Middle frontal gyrus (tissue), 1 donor: ENCODE data around the gene GALC.

Experiments used
- DNase-seq: peaks from one replicate; pipeline ENCODE4 v3.0.0-alpha.2; 2015; ENCODE audit warnings: low spot score; ENCODE audit errors: extremely low spot score

GALC gene

DNA sequence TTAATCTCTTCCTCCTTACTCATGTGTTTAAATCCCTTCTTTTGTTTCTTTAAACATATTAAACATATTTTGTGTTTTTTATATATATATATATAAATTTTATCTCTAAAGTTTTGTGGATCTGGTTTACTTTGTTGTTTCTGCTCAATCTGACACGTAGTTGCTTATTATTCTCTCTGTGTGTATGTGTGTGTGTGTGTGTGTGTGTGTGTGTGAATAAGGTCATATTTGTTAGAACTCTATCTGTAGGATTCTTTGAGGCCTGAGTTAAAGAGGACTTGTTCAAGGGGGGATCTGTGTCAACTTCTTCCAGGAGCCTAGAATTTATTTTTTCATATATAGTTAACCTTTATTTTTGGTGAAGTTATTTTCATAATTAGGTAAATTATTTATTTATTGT is 14.6 kb upstream of the GALC start:
- no peak for DNase-seq

DNA sequence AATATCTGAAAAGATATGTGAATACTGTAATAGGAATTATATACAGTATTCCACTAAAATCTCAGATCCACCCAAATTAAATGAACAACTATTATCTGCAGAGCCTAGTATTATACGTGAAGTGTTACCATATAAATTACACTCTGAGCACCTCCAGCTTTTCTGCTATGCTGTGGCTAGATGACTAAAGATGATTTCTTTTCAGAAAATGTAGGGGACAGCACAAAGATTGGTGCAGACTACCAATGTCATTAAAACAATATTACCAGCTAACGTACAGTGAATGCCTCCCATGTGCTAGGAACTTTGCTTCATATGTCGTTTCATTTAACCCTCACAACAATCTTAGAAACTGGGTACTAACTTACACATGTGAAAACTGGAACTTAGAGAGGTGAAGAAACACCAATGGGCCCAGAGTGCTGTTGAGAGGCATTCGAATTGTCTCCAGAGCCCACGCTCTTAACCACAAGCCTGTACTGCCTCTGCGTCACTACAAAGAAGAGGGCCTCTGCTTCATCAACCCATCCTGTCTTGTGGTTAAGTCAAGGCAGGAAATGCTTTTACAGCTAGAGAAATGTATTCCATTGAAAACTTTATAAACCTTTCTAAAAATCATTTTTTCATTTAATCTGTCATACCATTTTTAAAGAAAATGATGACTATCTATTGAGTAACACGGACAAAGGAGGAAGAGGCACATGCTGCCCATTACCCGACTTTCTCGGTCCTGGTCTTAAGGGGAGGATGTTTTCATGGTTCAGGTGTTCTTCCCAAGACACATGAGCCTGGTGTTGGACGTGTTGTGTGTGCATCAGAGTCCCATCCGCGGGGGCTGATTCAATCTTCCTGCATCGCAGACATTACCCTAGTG is 13.2 kb upstream of the GALC start:
- no peak for DNase-seq

DNA sequence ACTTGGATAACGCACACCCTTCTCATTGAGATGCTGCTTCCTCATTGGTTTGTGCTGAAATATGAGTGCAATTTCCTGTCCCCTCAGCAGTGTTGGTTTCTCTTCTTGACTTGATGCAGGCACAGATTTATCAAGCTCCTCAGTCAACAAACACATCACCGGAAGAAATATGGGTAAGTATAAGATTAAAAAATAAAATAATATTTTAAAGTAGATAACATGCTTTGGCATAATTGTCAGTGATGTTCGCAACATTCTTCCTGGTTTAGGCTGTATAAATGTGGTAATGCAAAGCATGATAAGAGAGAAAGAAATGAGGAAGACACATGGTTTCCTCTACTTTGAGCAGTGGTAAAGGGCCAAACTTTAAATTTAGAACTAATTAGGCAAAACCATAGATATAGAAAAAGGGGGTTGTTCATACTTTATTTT is 12.1 kb upstream of the GALC start, which contains the start of gene GPR65:
Gene GPR65, plus strand, starts transcription at position 86 of the 432 bp plus-strand sequence. CDS start 5,713 bp downstream, outside the sequence.
- DNase-seq, result no peak

GRCh38 chr14:88004506-88005036 is 11.6 kb upstream of the GALC start:
- DNase-seq, result no peak

DNA sequence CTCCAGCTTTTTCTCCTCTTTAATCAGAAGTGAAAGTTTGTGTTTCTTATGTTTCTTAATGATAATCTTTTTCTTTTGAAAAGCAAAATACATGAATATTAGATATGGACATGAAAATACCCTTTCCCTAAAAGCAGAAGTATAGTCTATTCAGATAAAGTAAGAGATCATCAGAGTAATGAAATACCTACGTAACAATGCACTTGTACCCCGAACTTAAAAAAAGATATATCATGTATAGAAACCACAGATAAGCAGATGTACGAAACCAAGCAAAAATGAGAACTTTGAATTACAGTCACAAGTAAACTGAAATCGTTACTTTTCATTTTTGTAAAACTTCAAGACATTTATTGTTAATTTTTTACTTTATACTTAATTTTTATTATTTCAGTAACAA is 10.4 kb upstream of the GALC start:
- DNase-seq, result no peak

GRCh38 chr14:88002421-88003075 is 9.6 kb upstream of the GALC start:
- no peak for DNase-seq

- DNase-seq, result no peak
Measured at GRCh38 chr14:87999277-87999676, 6.3 kb upstream of the GALC start.

- DNase-seq, result no peak
Measured at GRCh38 chr14:87998482-87998881, 5.5 kb upstream of the GALC start.

DNA sequence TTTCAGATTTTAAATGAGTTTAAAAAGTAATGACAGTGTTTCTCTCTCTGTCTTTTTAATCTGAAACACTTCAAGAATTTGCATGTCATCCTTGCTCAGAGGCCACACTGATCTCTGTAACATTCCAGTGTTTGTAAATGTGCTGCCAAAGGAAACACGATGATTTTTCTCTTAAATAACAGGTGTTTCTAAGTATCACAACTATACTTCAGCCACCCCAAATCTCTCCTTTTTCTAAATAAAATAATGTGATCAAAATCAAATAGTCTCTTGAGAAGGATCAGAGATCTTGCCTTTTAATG is 3.3 kb upstream of the GALC start:
- DNase-seq, result no peak

- DNase-seq, result no peak
Measured at GRCh38 chr14:87995500-87996290, 2.7 kb upstream of the GALC start.

GRCh38 chr14:87994974-87995373 is 2.0 kb upstream of the GALC start:
- DNase-seq, result no peak

- DNase-seq, result no peak
Measured at GRCh38 chr14:87992346-87992717, 650 bp downstream of the GALC start.

DNA sequence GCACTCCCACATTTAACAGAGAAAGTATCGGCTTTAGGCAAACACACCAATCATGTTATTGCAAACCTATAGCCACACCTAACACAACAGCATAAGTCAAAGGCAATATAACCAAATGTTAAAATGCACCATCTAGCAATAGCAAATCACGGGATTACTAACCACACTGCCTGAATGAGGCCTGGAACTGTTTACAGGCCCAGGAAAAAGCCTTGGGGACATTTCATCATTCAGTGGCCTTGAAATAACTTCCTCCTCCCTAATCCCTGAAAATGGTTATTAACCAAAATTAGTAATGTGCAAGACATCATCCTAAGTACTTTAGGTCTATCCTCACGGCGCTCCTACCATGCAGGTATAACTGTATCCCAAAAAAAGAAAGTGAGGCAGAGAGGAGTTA is 2.3 kb downstream of the GALC start:
- no peak for DNase-seq

DNA sequence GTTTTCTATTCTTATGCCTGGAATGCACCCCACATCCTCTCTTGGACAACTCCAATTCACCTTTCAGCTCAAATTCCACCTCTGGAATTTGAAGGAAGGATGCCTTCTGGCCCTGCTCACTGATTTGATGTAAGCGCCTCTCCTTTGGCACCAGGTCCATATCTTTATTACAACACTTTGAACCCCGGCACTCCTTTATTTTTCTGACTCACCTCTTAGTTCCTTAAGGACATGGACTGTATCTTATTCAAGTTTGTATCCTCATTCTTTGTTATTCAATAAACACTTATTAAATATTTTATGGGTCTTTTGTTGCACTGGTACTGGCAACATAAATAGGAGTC is 3.1 kb downstream of the GALC start:
- DNase-seq, result no peak

- DNase-seq, result no peak
Measured at GRCh38 chr14:87989221-87989955, 3.6 kb downstream of the GALC start.

DNA sequence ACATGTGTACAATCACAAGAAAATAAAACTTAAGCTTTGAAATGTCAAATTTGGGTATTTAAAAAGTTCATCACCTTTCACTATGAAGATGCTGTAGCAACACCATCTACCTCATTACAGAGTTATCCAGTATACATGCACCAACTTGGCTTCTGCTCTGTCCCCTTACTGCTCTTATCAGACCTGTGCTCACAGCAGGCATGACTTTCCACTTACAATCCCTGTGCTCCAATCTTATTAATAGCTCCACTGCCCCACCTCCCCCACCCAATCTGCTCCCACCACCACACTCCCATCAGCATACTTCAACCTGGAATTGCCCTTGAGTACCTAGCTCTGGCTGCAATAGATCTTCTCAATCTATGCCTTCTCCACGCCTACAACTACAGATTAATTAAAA is 13.3 kb downstream of the GALC start:
- DNase-seq, result no peak

DNA sequence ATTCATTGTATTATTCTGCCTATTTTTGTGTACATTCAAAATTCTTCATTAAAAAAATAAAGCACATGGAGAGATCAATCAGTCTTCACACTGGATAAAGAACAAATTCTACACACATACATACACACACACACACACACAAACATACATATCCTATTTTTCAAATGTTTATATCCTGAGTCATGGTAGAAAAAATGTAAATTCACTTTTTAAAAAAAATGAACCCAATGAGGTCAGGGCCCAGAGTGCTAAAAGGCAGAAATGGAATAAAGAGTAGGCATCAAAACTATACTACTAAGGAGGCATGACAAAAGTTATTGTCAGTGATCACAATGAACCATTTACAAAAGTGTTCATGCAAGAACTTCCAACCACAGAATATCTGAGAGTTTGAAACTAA is 17.3 kb downstream of the GALC start:
- no peak for DNase-seq

GRCh38 chr14:87971010-87971409 is 22.0 kb downstream of the GALC start:
- DNase-seq, result no peak

- DNase-seq, result no peak
Measured at GRCh38 chr14:87967496-87967895, 25.5 kb downstream of the GALC start.

GRCh38 chr14:87966816-87967215 is 26.2 kb downstream of the GALC start:
- DNase-seq, result no peak

GRCh38 chr14:87961246-87961645 is 31.7 kb downstream of the GALC start:
- no peak for DNase-seq
